GM13976 (cell line): ENCODE data around the gene PTPRK.

Experiments
- DNase-seq: peaks from one replicate; pipeline ENCODE4 v3.0.0; 2012; ENCODE audit warnings: low spot score
- in situ Hi-C: fragments of 300-500 bp; cut with MboI; formaldehyde crosslinking; loops from one replicate; pipeline ENCODE4 v1.12.0; 2022; ENCODE audit warnings: low sequenced_read_pairs, mixed read lengths, inconsistent platforms; ENCODE audit not compliant: unreplicated experiment
- TF ChIP-seq, protein P1 (sequence below): IDR thresholded peaks from 2 replicates; pipeline ENCODE4 v1.5.1; 2012; ENCODE audit warnings: borderline replicate concordance, mild to moderate bottlenecking; ENCODE audit not compliant: insufficient read depth; ENCODE audit errors: extremely low read depth, missing control alignments, control extremely low read depth

The PTPRK gene

DNA sequence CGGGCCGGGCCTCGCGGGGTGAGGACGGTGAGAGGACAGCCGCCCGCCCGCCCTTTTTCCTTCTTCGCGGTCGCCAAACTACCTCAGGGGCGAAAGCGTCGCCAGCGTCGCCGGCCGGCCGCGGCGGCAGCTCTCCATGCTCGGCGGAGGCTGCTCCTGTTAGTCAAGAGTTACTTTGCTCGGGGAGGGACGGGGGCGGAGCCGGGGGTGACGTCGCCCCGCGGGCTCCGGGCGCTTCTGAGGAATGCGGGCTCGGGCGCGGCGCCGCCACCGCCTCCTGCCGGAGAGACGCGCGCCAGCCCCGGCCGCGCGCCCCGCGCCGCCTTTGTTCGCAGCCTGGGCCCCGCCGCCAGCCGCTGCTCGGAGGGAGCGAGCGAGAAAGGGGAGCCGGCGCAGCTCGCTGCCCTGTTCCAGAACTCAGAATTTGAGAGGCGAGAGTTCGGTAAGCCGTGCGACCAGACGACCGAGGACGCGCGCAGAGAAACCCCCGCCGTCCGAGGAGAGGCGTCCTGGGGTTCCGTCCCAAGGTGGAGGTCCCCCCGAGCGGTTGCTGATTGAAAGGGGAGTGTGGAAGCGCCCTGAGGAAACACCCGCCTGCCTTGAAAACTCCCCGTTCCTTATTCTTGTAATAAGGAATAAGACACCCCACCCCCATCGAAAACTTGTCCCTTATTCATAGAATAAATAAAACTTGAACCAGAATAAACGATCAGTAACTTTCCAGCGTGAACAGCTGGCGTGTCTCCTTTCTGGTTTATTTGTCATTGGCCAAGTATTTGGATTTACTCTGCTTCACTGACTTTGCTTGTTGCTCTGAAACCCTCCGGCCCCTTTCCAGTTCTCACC, at the start of gene PTPRK:
Gene PTPRK, minus strand, starts transcription at position 164 of the 846 bp plus-strand sequence. CDS start 241 bp downstream, outside the sequence.
- TF ChIP-seq, protein P1, sequence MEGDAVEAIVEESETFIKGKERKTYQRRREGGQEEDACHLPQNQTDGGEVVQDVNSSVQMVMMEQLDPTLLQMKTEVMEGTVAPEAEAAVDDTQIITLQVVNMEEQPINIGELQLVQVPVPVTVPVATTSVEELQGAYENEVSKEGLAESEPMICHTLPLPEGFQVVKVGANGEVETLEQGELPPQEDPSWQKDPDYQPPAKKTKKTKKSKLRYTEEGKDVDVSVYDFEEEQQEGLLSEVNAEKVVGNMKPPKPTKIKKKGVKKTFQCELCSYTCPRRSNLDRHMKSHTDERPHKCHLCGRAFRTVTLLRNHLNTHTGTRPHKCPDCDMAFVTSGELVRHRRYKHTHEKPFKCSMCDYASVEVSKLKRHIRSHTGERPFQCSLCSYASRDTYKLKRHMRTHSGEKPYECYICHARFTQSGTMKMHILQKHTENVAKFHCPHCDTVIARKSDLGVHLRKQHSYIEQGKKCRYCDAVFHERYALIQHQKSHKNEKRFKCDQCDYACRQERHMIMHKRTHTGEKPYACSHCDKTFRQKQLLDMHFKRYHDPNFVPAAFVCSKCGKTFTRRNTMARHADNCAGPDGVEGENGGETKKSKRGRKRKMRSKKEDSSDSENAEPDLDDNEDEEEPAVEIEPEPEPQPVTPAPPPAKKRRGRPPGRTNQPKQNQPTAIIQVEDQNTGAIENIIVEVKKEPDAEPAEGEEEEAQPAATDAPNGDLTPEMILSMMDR, result peak; percentile 31

GRCh38 chr6:128567029-128567428, 46.6 kb upstream of the PTPRK start:
- DNase-seq, result no peak
- TF ChIP-seq, protein P1, result no peak
- in situ Hi-C loops, result no loop called here

More for the DNA sequence above, at the start of gene PTPRK:
- DNase-seq, result peak; percentile 79
- in situ Hi-C loops, result no loop called here

GRCh38 chr6:128560966-128561365, 40.6 kb upstream of the PTPRK start:
- TF ChIP-seq, protein P1, result no peak
- no peak for DNase-seq
- in situ Hi-C loops, result no loop called here

- DNase-seq, result no peak
- in situ Hi-C loops, result no loop called here
These were observed 38.5 kb upstream of the PTPRK start for GRCh38 chr6:128558924-128559323.

GRCh38 chr6:128558021-128558420, 37.6 kb upstream of the PTPRK start:
- TF ChIP-seq, protein P1, result no peak
- DNase-seq, result no peak
- in situ Hi-C loops, result no loop called here

More at GRCh38 chr6:128558924-128559323, 38.5 kb upstream of the PTPRK start:
- TF ChIP-seq, protein P1, result no peak

DNA sequence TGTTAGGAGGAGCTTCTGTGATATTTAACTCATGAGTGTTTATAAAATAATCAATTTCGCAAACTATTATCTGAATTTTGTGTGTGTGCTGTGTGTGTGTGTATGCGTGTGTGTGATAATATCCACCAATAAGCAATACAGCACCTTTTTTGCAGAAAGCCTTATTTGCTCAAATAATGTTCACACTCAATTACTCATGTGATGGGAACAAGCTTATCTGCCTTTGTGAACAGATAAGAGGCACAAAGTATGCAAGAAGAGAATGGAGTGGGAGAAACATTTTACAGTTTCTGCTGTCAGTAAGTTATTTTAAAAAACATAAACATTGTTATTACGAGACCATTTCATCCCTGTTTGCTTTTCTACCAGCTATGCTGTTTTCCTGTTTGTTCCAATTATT, 36.7 kb upstream of the PTPRK start:
- TF ChIP-seq, protein P1, result no peak
- in situ Hi-C loops, result no loop called here
- DNase-seq, result no peak

- in situ Hi-C loops, result no loop called here
- no peak for DNase-seq
- TF ChIP-seq, protein P1, result no peak
These were observed 33.9 kb upstream of the PTPRK start for GRCh38 chr6:128554302-128554701.
